Measurements from ENCODE around the gene NIBAN1. TPM values are rescaled to one million over a fixed set of nuclear protein-coding genes. Genes with fewer than 3 reads are reported as not detected.

NIBAN1 gene
- total RNA-seq, 1 experiment from 2014 or later, result 6.7 TPM

DNA sequence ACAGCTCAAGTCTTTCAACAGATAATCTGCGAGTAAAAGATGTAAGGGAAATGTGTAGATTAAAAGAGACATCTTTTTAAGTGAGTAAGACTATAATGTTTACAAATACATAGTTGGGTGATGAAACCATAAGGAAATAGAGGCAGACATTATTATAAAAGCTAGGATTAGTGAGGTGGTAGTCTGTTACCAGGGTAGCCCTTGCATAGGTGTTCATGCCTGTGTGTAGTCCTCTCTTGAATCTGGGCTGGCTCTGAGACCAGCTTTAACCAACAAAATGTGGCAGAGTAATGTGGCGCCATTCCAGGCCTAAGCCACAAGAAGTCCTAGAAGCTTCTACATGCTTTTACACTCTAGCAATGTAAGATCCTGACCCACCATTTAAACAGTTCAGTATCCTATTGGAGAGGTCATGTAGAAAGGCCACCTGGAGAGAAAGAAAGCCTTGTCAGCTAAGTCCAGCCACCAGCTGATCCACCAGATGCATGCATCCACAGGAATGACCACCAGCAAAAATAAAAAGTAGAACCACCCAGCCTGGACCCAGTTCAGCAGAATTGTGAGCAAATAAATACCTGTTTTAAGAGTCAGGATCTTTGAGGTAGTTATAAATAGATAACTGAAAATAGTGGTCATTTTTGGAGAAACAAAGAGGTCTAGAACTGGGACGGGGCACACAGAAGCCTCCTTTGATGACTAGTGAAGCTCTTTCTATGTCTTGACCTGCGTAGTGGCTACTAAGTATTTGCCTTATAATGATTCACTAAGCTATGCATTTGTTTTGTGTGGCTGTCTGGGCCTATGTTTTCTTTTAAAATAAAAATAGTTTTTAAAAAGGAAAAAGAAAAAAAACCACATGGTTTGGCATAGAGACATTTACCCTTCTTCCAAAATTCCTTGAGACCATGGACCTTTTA lies 8.1 kb downstream of the NIBAN1 start:
- H3K36me3 ChIP-seq (ENCODE audit: control insufficient read depth, insufficient read depth, low read length), result no peaks in the 10 kb centered on the region
- H3K9me3 ChIP-seq (ENCODE audit: control insufficient read depth, insufficient read depth, low read depth, low read length), result no peaks in the 10 kb centered on the region
- in situ Hi-C loops (cut with HindIII; ENCODE audit: low pct_unique_long_range_greater_than_20kb, low sequenced_read_pairs) (no loop called here), intact Hi-C loops (cut with micrococcal nuclease; ENCODE audit: unreplicated experiment) (no loop called here)
- H3K4me3 ChIP-seq (ENCODE audit: low read depth in 2 of 2, low read length in 2 of 2), result no peak overlapping the region
- CTCF ChIA-PET, result no interaction called here
- H3K27me3 ChIP-seq (ENCODE audit: control insufficient read depth, insufficient read depth, low read length), result no peaks in the 10 kb centered on the region
- TF ChIP-seq TCF7L2 (IDR thresholded peaks at IDR 0.05; ENCODE audit: low read depth, low read length) (no peak), SIN3A (IDR thresholded peaks at IDR 0.05; ENCODE audit: borderline replicate concordance, insufficient read depth, low read depth, low read length) (no peak), POLR2AphosphoS5 (IDR thresholded peaks at IDR 0.05; ENCODE audit: low read depth, low read length) (no peak)
- TF ChIP-seq, protein P1, sequence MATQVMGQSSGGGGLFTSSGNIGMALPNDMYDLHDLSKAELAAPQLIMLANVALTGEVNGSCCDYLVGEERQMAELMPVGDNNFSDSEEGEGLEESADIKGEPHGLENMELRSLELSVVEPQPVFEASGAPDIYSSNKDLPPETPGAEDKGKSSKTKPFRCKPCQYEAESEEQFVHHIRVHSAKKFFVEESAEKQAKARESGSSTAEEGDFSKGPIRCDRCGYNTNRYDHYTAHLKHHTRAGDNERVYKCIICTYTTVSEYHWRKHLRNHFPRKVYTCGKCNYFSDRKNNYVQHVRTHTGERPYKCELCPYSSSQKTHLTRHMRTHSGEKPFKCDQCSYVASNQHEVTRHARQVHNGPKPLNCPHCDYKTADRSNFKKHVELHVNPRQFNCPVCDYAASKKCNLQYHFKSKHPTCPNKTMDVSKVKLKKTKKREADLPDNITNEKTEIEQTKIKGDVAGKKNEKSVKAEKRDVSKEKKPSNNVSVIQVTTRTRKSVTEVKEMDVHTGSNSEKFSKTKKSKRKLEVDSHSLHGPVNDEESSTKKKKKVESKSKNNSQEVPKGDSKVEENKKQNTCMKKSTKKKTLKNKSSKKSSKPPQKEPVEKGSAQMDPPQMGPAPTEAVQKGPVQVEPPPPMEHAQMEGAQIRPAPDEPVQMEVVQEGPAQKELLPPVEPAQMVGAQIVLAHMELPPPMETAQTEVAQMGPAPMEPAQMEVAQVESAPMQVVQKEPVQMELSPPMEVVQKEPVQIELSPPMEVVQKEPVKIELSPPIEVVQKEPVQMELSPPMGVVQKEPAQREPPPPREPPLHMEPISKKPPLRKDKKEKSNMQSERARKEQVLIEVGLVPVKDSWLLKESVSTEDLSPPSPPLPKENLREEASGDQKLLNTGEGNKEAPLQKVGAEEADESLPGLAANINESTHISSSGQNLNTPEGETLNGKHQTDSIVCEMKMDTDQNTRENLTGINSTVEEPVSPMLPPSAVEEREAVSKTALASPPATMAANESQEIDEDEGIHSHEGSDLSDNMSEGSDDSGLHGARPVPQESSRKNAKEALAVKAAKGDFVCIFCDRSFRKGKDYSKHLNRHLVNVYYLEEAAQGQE (IDR thresholded peaks at IDR 0.05; ENCODE audit: insufficient read depth in 1 of 2, low read depth in 2 of 2, low read length in 1 of 2), result no peak
- TF ChIP-seq, protein P2, sequence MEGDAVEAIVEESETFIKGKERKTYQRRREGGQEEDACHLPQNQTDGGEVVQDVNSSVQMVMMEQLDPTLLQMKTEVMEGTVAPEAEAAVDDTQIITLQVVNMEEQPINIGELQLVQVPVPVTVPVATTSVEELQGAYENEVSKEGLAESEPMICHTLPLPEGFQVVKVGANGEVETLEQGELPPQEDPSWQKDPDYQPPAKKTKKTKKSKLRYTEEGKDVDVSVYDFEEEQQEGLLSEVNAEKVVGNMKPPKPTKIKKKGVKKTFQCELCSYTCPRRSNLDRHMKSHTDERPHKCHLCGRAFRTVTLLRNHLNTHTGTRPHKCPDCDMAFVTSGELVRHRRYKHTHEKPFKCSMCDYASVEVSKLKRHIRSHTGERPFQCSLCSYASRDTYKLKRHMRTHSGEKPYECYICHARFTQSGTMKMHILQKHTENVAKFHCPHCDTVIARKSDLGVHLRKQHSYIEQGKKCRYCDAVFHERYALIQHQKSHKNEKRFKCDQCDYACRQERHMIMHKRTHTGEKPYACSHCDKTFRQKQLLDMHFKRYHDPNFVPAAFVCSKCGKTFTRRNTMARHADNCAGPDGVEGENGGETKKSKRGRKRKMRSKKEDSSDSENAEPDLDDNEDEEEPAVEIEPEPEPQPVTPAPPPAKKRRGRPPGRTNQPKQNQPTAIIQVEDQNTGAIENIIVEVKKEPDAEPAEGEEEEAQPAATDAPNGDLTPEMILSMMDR (IDR thresholded peaks at IDR 0.05), result no peak
- no peaks in the 10 kb centered on the region for H3K4me1 ChIP-seq (ENCODE audit: control insufficient read depth, insufficient read depth, low read length)
- POLR2A ChIA-PET, result interaction anchor here (0.6 kb wide), 1 partner anchor 185 kb away, joined by 9 read pairs; no protein-coding TSS in a partner anchor
- BruUV-seq (replicated peaks), result no TSS peak
- no peak for DNase-seq (ENCODE audit: low read depth, low spot score)
- ATAC-seq, result no peak
- no peak overlapping the region for H3K27ac ChIP-seq (ENCODE audit: low read length)

DNA sequence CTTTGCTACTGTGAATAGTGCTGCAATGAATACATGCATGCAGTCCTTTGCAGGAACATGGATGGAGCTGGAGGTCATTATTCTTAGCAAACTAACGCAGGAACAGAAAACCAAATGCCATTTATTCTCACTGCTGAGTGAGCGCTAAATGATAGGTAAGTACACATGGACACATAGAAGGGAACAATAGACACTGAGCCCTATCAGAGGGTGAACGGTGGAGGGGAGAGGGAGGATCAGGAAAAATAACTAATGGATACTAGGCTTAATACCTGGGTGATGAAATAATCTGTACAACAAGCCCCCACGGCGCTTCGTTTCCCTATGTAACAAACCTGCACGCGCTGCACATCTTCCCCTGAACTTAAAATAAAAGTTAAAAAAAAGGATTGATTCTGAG lies 8.9 kb downstream of the NIBAN1 start:
- ChIA-PET POLR2A (no interaction called here), CTCF (no interaction called here)
- Histone ChIP-seq H3K27me3 (ENCODE audit: control insufficient read depth, insufficient read depth, low read length) (no peaks in the 10 kb centered on the region), H3K27ac (ENCODE audit: low read length) (no peak overlapping the region), H3K9me3 (ENCODE audit: control insufficient read depth, insufficient read depth, low read depth, low read length) (no peaks in the 10 kb centered on the region), H3K4me1 (ENCODE audit: control insufficient read depth, insufficient read depth, low read length) (no peaks in the 10 kb centered on the region), H3K4me3 (ENCODE audit: low read depth in 2 of 2, low read length in 2 of 2) (no peak overlapping the region), H3K36me3 (ENCODE audit: control insufficient read depth, insufficient read depth, low read length) (no peaks in the 10 kb centered on the region)
- TF ChIP-seq, protein P1 (IDR thresholded peaks at IDR 0.05; ENCODE audit: insufficient read depth in 1 of 2, low read depth in 2 of 2, low read length in 1 of 2), result no peak
- TF ChIP-seq TCF7L2 (IDR thresholded peaks at IDR 0.05; ENCODE audit: low read depth, low read length) (no peak), POLR2AphosphoS5 (IDR thresholded peaks at IDR 0.05; ENCODE audit: low read depth, low read length) (no peak), SIN3A (IDR thresholded peaks at IDR 0.05; ENCODE audit: borderline replicate concordance, insufficient read depth, low read depth, low read length) (no peak)
- TF ChIP-seq, protein P2 (IDR thresholded peaks at IDR 0.05), result no peak
- in situ Hi-C loops (cut with HindIII; ENCODE audit: low pct_unique_long_range_greater_than_20kb, low sequenced_read_pairs) (no loop called here), intact Hi-C loops (cut with micrococcal nuclease; ENCODE audit: unreplicated experiment) (no loop called here)
- no TSS peak for BruUV-seq (replicated peaks)
- ATAC-seq (no peak), DNase-seq (ENCODE audit: low read depth, low spot score) (no peak)

Data from Panc1 (cell line).